Lower leg skin (tissue), 3 donors: ENCODE measurements around the gene DHRSX.

Source experiments
- CTCF ChIP-seq, 3 donors: fragments of 450-650 bp; IDR thresholded peaks; one replicate each; pipeline ENCODE4 v1.5.1; 2016; ENCODE audit warnings: antibody characterized with exemption in 3 of 3, mild to moderate bottlenecking in 3 of 3, moderate library complexity in 2 of 3
- POLR2A ChIP-seq, 2 donors: fragments of 450-650 bp; IDR thresholded peaks; one replicate each; pipeline ENCODE4 v1.6.1; 2016 to 2017; ENCODE audit warnings: antibody characterized with exemption in 2 of 2, mild to moderate bottlenecking in 1 of 2, moderate library complexity in 1 of 2

- TF ChIP-seq CTCF (IDR thresholded peaks at IDR 0.05) (no peak), POLR2A (IDR thresholded peaks at IDR 0.05) (no peak)
Measured at GRCh38 chrX:2230457-2230856, 270.3 kb downstream of the DHRSX start.
